Measurements from ENCODE around the gene UGT1A7.

DNA sequence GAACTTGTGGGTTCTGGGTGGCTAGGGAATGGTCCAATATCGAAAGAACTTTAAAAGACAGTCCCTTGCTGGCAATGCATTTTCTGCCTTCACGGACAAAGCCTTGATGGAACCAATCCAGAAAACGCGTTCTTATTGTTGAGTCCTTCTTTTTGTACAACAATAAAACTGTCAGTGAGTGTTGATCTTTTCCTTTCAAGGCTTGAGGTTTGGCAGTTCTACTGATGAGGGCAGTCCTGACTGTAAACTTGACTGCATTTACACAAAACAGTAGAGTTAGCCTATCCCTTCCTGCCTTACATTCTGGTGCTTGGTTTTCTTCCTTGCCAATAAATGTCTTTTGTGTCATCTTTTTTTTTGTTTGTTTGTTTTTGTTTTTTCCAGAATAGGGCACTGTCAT lies 2.5 kb upstream of the UGT1A7 start:
- TF ChIP-seq ZNF274 (IDR thresholded peaks at IDR 0.05; ENCODE audit: low read depth, low read length) (no peak), SUZ12 (IDR thresholded peaks at IDR 0.05; ENCODE audit: extremely low read depth, insufficient read depth, insufficient read length) (no peak)
